Right lobe of liver (tissue), 6 donors: ENCODE data around the gene FBXO31. TPM values are rescaled to one million over a fixed set of nuclear protein-coding genes. Genes with fewer than 3 reads are reported as not detected.

Experiments used
- ATAC-seq, 4 donors: fragments of 200-7000 bp; cut with Tn5 transposase; one replicate each; pipeline ENCODE4 v1.9.1; 2020; ENCODE audit warnings: mild to moderate bottlenecking in 4 of 4, moderate library complexity in 4 of 4
- DNase-seq, 3 donors: peaks; one replicate each; pipeline ENCODE4 v3.0.0-alpha.2; 2020
- H3K27ac ChIP-seq, 3 donors: fragments of 200-600 bp; one replicate each; pipeline ENCODE4 v1.8.0; 2022
- H3K27me3 ChIP-seq, 2 donors: fragments of 200-600 bp; one replicate each; pipeline ENCODE4 v1.8.0; 2022
- H3K36me3 ChIP-seq, 4 donors: fragments of 200-600 bp; sonication (generic) in 1 of 4; one replicate each; pipeline versions ENCODE4 v1.5.1 to v1.8.0; 2017 to 2022; ENCODE audit warnings: control low read depth in 1 of 4
- H3K4me1 ChIP-seq, 4 donors: fragments of 200-600 bp; sonication (generic) in 1 of 4; one replicate each; pipeline versions ENCODE4 v1.5.1 to v1.8.0; 2017 to 2022; ENCODE audit warnings: control low read depth in 1 of 4
- H3K4me3 ChIP-seq, 3 donors: fragments of 200-600 bp; one replicate each; pipeline ENCODE4 v1.8.0; 2022
- H3K9me3 ChIP-seq, 4 donors: fragments of 200-600 bp; sonication (generic) in 1 of 4; one replicate each; pipeline versions ENCODE4 v1.5.1 to v1.8.0; 2017 to 2022; ENCODE audit warnings: control low read depth in 1 of 4
- CTCF ChIP-seq, 4 donors: fragments of 200-600 bp in 3 of 4; fragments of 450-650 bp in 1 of 4; IDR thresholded peaks; one replicate each; pipeline versions ENCODE4 v1.5.1 to v1.8.0; 2016 to 2022; ENCODE audit warnings: antibody characterized with exemption in 4 of 4, mild to moderate bottlenecking in 2 of 4
- POLR2A ChIP-seq: fragments of 450-650 bp; IDR thresholded peaks from one replicate; pipeline ENCODE4 v1.6.1; 2017; ENCODE audit warnings: antibody characterized with exemption, mild to moderate bottlenecking
- WGBS: methylation state at CpG from one replicate; pipeline ENCODE4 v1.1.6; 2018; ENCODE audit warnings: low coverage, low lambda C conversion rate; ENCODE audit not compliant: insufficient coverage; ENCODE audit errors: missing lambda C conversion rate; 5-methylcytosine and 5-hydroxymethylcytosine counted together
- intact Hi-C, 2 donors: fragments of 100-400 bp; cut with DNase I; formaldehyde crosslinking; loops; one replicate each; pipeline versions ENCODE4 v1.11.2 to v1.14.1; 2022
- total RNA-seq, 6 experiments: library from RNA; depleted of rRNA in 2 of 6; stranded (reverse); fragments of >200 nt in 2 of 6; fragmentation: NEBNext Ultra II Directional in 3 of 6; extraction: Animal tissue kit (Norgen Biotek cat#: 25700) in 3 of 6; gene quantifications; one replicate each; pipeline versions ENCODE4 v1.1.0 to v1.2.4, GENCODE V29; 2016 to 2023
- donor health status: DM: no; HTN: yes; CAD: no.
- donor health status: DM: no; HTN: no; CAD: no.
- donor health status: DM: no; HTN: no; CAD: no.
- donor health status: DM: no; HTN: yes; CAD: no.
- donor health status: DM: no; HTN: yes; CAD: no.

Gene FBXO31
- total RNA-seq, 6 experiments from 2014 or later, result 20.6 to 56.9 (median 31.1) TPM

- Histone ChIP-seq H3K4me1 (no peaks in the 10 kb centered on the region), H3K36me3 (peaks cover 4 to 70% (median 25%) of the 10 kb centered on the region in 4 donors), H3K27ac (no peak overlapping the region), H3K4me3 (no peak overlapping the region), H3K9me3 (no peaks in the 10 kb centered on the region), H3K27me3 (no peaks in the 10 kb centered on the region)
- peak in 1 of 3 donors; percentile 51 for DNase-seq
- no peak for ATAC-seq
- TF ChIP-seq CTCF (IDR thresholded peaks at IDR 0.05), result no peak
- TF ChIP-seq POLR2A, result no peak
- WGBS, result 89% methylated on average over 5 of the region's 11 CpGs
- intact Hi-C loops, result loop anchor here (10.0 kb wide), 2 partner anchors 154 to 224 kb away; no protein-coding TSS in a partner anchor
Measured at GRCh38 chr16:87410530-87410929, 27.0 kb upstream of the FBXO31 start.

- Histone ChIP-seq H3K27ac (no peak overlapping the region), H3K4me1 (no peaks in the 10 kb centered on the region), H3K4me3 (no peak overlapping the region), H3K27me3 (no peaks in the 10 kb centered on the region), H3K36me3 (peaks cover 3 to 70% (median 27%) of the 10 kb centered on the region in 4 donors), H3K9me3 (no peaks in the 10 kb centered on the region)
- TF ChIP-seq CTCF (IDR thresholded peaks at IDR 0.05), result no peak
- no peak for TF ChIP-seq POLR2A
- 93% methylated on average over 8 of the region's 13 CpGs for WGBS
- DNase-seq (peak in 1 of 3 donors; percentile 23), ATAC-seq (no peak)
- intact Hi-C loops, result loop anchor here (10.0 kb wide), 2 partner anchors 155 to 225 kb away; no protein-coding TSS in a partner anchor
Measured at GRCh38 chr16:87409781-87410180, 26.2 kb upstream of the FBXO31 start.

GRCh38 chr16:87409153-87409552 is 25.6 kb upstream of the FBXO31 start:
- intact Hi-C loops, result no loop called here
- DNase-seq (peak in 1 of 3 donors; percentile 33), ATAC-seq (no peak)
- H3K4me3 ChIP-seq, result no peak overlapping the region
- WGBS, result 89% methylated on average over 11 of the region's 13 CpGs
- no peaks in the 10 kb centered on the region for H3K27me3 ChIP-seq
- peaks cover 5 to 67% (median 24%) of the 10 kb centered on the region in 4 donors for H3K36me3 ChIP-seq
- H3K4me1 ChIP-seq, result no peaks in the 10 kb centered on the region
- H3K27ac ChIP-seq, result no peak overlapping the region
- H3K9me3 ChIP-seq, result no peaks in the 10 kb centered on the region
- TF ChIP-seq POLR2A (no peak), CTCF (IDR thresholded peaks at IDR 0.05) (no peak)

GRCh38 chr16:87407511-87408112 is 24.0 kb upstream of the FBXO31 start:
- H3K9me3 ChIP-seq, result no peaks in the 10 kb centered on the region
- TF ChIP-seq POLR2A (no peak), CTCF (IDR thresholded peaks at IDR 0.05) (no peak)
- no peaks in the 10 kb centered on the region for H3K27me3 ChIP-seq
- H3K36me3 ChIP-seq, result peaks cover 8 to 65% (median 25%) of the 10 kb centered on the region in 4 donors
- intact Hi-C loops, result no loop called here
- WGBS, result 87% methylated on average over 17 of the region's 26 CpGs
- ATAC-seq, result peak; percentile 9 to 50 (median 48)
- peak in 2 of 3 donors; percentile 44 to 55 for DNase-seq
- H3K27ac ChIP-seq, result no peak overlapping the region
- no peaks in the 10 kb centered on the region for H3K4me1 ChIP-seq
- no peak overlapping the region for H3K4me3 ChIP-seq
